ENCODE data around the gene LST1. TPM values are rescaled to one million over a fixed set of nuclear protein-coding genes. Genes with fewer than 3 reads are reported as not detected.

LST1 gene
- total RNA-seq, 1 experiment from 2014 or later = 0.69 TPM

- H4K20me1 ChIP-seq (ENCODE audit: insufficient read depth) = no peaks in the 10 kb centered on the region
- peak within 1 kb of the TSS; percentile 8; the same call in 1 of the 2 replicates for H3K27ac ChIP-seq (ENCODE audit: low read depth, low read length)
- no peaks in the 10 kb centered on the region for H3K27me3 ChIP-seq (ENCODE audit: insufficient read depth, low read length)
- H3K9me3 ChIP-seq (ENCODE audit: control insufficient read depth in 1 of 2, insufficient read depth in 1 of 2, low read depth in 1 of 2, low read length in 2 of 2) = no peaks in the 10 kb centered on the region
- RAD21 ChIA-PET (ENCODE audit: low non-redundant PET in 1 of 2, low total read pairs in 2 of 2, uncharacterized antibody in 2 of 2, unreplicated experiment in 2 of 2) = no interaction called here
- peak within 1 kb of the TSS; percentile 97 for H3K4me2 ChIP-seq (ENCODE audit: low read length)
- no peaks in the 10 kb centered on the region for H3K9me2 ChIP-seq (ENCODE audit: insufficient read depth)
- H3K9ac ChIP-seq (ENCODE audit: low read length) = peak within 1 kb of the TSS; percentile 73
- H3K79me2 ChIP-seq (ENCODE audit: insufficient read depth, low read length) = no peaks in the 10 kb centered on the region
- no TSS peak for BruUV-seq (replicated peaks)
- CTCF ChIA-PET = interaction anchor here (1.1 to 7.8 kb wide), 2 partner anchors 12 to 15 kb away, joined by 3 to 70 read pairs; no protein-coding TSS in a partner anchor
- peak within 1 kb of the TSS; percentile 79 for H2AFZ ChIP-seq (ENCODE audit: low read depth, low read length, poor library complexity, severe bottlenecking)
- TF ChIP-seq SIN3A (IDR thresholded peaks at IDR 0.05; ENCODE audit: low read depth) = no peak
- no peak for TF ChIP-seq CBX3 (IDR thresholded peaks at IDR 0.05; ENCODE audit: low read depth)
- TF ChIP-seq SRF (IDR thresholded peaks at IDR 0.05; ENCODE audit: low read depth) = no peak
- no peak for TF ChIP-seq EZH2phosphoT487 (IDR thresholded peaks at IDR 0.05; ENCODE audit: borderline replicate concordance)
- no peak for TF ChIP-seq REST (IDR thresholded peaks at IDR 0.05; ENCODE audit: low read depth)
- TF ChIP-seq POLR2A (IDR thresholded peaks at IDR 0.05; ENCODE audit: borderline replicate concordance, extremely low read depth, insufficient read depth, insufficient read length) = no peak
- no peak for TF ChIP-seq MAX (IDR thresholded peaks at IDR 0.05)
- no peak for TF ChIP-seq RAD21 (IDR thresholded peaks at IDR 0.05; ENCODE audit: low read depth)
- no peak for TF ChIP-seq CEBPB (IDR thresholded peaks at IDR 0.05; ENCODE audit: low read depth)
- TF ChIP-seq ZFX (IDR thresholded peaks at IDR 0.05) = no peak
- TF ChIP-seq FOSL1 (IDR thresholded peaks at IDR 0.05; ENCODE audit: low read depth) = no peak
- no peak for TF ChIP-seq YY1 (IDR thresholded peaks at IDR 0.05; ENCODE audit: extremely low read depth, insufficient replicate concordance, low read depth, low read length)
- ATAC-seq = no peak
- peak within 1 kb of the TSS; percentile 65 to 75 for H3K4me3 ChIP-seq (replicated peaks in 1 of 2; ENCODE audit: low read depth in 1 of 2, low read length in 2 of 2)
- peaks cover 4 to 15% of the 10 kb centered on the region in 2 experiments; a peak in 2 of 4 replicates for H3K4me1 ChIP-seq (ENCODE audit: control insufficient read depth in 1 of 2, insufficient read depth in 2 of 2, low read length in 2 of 2)
- DNase-seq (ENCODE audit: low read depth, low spot score) = no peak
- no peaks in the 10 kb centered on the region for H3K36me3 ChIP-seq (ENCODE audit: control insufficient read depth in 1 of 2, insufficient read depth in 2 of 2, low read length in 2 of 2)
- intact Hi-C loops (cut with micrococcal nuclease) = no loop called here
- POLR2A ChIA-PET = interaction anchor here (0.6 to 1.9 kb wide), 2 partner anchors 36 to 38 kb away, joined by 3 to 6 read pairs; partner anchors contain the start of genes ATP6V1G2 and NFKBIL1
Measured at GRCh38 chr6:31582230-31582643, 3.8 kb upstream of the LST1 start, which contains the start of gene LTB. Gene LTB, minus strand, starts transcription at chr6:31582424. Its CDS starts 7 bp downstream, at chr6:31582417.

Data from HCT116 (cell line).